Activated naive CD8-positive, alpha-beta T cell treated with anti-CD3 and anti-CD28 coated beads for 36 hours (primary cell): ENCODE data around the gene MCC. TPM values are rescaled to one million over a fixed set of nuclear protein-coding genes. Genes with fewer than 3 reads are reported as not detected.

ENCODE experiments used
- DNase-seq: peaks from one replicate; pipeline ENCODE4 v3.0.0; 2021
- H3K27ac Mint-ChIP-seq: one replicate; pipeline ENCODE4 v1.8.0; 2022; ENCODE audit warnings: mild to moderate bottlenecking, moderate library complexity, mixed read lengths
- H3K27me3 Mint-ChIP-seq: one replicate; pipeline ENCODE4 v1.8.0; 2022; ENCODE audit warnings: mild to moderate bottlenecking, mixed read lengths
- H3K36me3 Mint-ChIP-seq: one replicate; pipeline ENCODE4 v1.8.0; 2021; ENCODE audit warnings: mild to moderate bottlenecking, mixed read lengths
- H3K4me1 Mint-ChIP-seq: one replicate; pipeline ENCODE4 v1.8.0; 2021; ENCODE audit warnings: mixed read lengths
- H3K4me3 Mint-ChIP-seq: one replicate; pipeline ENCODE4 v1.8.0; 2022; ENCODE audit warnings: mild to moderate bottlenecking, moderate library complexity, mixed read lengths
- H3K9me3 Mint-ChIP-seq: one replicate; pipeline ENCODE4 v1.8.0; 2022; ENCODE audit warnings: mixed read lengths
- total RNA-seq, 2 experiments: library from RNA; stranded (reverse); gene quantifications; one replicate each; pipeline ENCODE4 v1.2.3, GENCODE V29; 2021

The MCC gene
- total RNA-seq, 2 experiments from 2014 or later, result 2.4 to 2.9 TPM

DNA sequence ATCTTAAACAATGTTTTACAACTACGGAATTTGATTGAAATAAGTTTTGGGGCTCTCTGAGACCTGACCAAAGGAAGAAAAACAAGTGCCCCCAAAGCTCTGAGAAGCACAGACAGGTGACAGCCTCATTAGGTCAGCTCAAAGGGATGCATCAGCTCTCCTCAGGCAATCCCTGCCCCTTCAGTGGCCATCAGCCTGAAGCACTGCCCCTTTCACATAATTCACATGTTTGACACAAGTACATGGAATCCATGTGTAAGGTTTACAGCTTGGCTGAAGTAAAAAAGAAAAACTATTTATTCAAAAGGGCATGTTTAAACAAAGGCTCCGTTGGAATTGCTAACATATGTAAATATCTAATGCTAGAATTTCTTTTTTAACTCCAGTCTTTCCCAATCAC is 109.7 kb downstream of the MCC start:
- Mint-ChIP-seq H3K27me3 (peaks cover 25% of the 10 kb centered on the region), H3K36me3 (no peaks in the 10 kb centered on the region), H3K4me1 (peaks cover 32% of the 10 kb centered on the region), H3K9me3 (peaks cover 3% of the 10 kb centered on the region), H3K27ac (no peak overlapping the region), H3K4me3 (no peak overlapping the region)
- no peak for DNase-seq

DNA sequence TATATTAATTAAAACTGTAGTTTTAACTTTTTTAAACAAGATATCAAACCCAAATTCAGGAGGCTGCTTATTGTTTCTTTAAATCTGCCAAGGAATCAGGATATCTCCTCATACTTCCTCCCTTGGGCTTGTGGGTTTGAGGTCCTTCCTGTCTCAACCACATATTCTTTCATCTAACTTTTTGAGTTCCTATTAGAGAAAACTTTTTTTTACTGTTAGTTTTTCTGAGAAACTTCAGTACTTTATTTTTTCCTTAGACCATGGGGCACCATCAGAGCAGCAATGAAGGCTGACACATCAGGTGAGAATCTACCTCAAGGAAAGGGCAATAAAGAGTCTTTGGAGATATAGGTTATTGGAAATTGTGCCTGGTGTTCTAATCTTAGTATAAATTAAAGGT is 110.2 kb downstream of the MCC start:
- H3K27me3 Mint-ChIP-seq, result peaks cover 20% of the 10 kb centered on the region
- H3K4me1 Mint-ChIP-seq, result peaks cover 35% of the 10 kb centered on the region
- no peak overlapping the region for H3K27ac Mint-ChIP-seq
- no peaks in the 10 kb centered on the region for H3K36me3 Mint-ChIP-seq
- H3K9me3 Mint-ChIP-seq, result peaks cover 3% of the 10 kb centered on the region
- no peak overlapping the region for H3K4me3 Mint-ChIP-seq
- DNase-seq, result no peak

DNA sequence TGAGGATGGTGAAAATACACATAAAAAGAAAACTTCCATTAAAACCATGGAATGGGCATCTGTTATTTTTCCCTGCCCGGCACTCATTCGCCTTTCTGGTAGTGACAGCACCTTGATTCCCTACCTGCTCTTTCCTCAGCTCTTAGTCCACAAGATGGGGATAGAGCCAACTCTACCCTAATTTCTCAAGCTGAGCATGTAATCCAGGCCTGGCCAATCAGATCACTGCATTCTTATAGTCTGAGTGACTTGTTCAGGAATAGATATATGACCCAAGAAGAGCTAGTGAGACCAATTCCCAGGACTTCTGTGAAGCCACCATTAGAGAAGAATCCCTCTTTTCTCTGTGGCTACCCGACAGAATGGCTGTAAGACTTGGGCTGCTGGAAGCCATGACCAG is 111.6 kb downstream of the MCC start:
- Mint-ChIP-seq H3K4me3 (no peak overlapping the region), H3K9me3 (peaks cover 3% of the 10 kb centered on the region), H3K27me3 (peaks cover 22% of the 10 kb centered on the region), H3K36me3 (no peaks in the 10 kb centered on the region), H3K27ac (no peak overlapping the region), H3K4me1 (peaks cover 35% of the 10 kb centered on the region)
- DNase-seq, result no peak

DNA sequence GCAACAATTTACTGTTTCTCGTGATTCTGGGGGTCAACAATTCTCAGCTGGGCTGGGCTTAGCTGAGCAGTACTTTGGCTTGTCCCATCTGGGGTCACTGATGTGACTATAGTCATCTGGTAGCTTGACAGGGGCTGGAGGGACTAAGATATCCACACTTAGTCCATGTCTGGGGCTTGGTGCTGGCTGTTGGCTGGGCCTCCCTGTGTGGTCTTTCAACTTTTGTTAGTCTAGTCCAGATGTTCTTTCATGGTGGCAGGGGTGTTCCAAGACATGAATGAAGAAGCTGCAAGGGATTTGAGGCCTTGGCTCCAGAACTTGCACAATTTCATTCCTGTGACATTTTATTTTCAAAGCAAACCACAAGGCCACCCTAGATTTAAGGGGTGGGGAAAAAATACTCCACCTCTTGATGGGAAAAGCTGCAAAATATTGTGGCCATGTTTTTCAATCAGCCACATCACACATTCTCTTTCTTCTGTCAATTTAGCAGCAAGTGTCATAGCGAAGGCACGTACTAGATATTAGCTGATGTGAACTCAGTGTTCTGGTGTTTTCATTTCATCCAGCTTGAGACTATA is 112.7 kb downstream of the MCC start:
- Mint-ChIP-seq H3K4me3 (no peak overlapping the region), H3K4me1 (peaks cover 28% of the 10 kb centered on the region), H3K27ac (no peak overlapping the region), H3K9me3 (peaks cover 3% of the 10 kb centered on the region), H3K36me3 (no peaks in the 10 kb centered on the region), H3K27me3 (peaks cover 16% of the 10 kb centered on the region)
- DNase-seq, result no peak

DNA sequence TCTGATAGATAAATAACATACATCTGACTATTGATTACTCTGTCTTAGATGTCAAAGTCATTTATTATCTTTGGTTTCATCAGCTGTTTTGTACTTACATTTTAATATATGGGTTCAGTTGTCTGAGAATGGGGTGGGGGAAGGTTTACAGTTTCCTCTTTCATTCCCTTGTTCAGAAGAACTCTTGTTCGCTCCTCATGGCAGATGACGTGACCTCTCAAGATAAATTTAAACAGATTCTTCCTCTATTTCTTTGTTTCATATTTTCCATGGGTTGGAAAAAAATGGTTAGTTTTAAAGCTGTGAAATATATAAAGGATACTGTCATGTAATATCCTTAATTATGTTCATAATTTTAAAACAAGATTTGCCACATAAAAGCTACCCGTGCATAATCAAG is 114.8 kb downstream of the MCC start:
- no peak for DNase-seq
- Mint-ChIP-seq H3K27ac (no peak overlapping the region), H3K4me1 (peaks cover 16% of the 10 kb centered on the region), H3K27me3 (peaks cover 13% of the 10 kb centered on the region), H3K9me3 (peaks cover 3% of the 10 kb centered on the region), H3K36me3 (no peaks in the 10 kb centered on the region), H3K4me3 (no peak overlapping the region)

DNA sequence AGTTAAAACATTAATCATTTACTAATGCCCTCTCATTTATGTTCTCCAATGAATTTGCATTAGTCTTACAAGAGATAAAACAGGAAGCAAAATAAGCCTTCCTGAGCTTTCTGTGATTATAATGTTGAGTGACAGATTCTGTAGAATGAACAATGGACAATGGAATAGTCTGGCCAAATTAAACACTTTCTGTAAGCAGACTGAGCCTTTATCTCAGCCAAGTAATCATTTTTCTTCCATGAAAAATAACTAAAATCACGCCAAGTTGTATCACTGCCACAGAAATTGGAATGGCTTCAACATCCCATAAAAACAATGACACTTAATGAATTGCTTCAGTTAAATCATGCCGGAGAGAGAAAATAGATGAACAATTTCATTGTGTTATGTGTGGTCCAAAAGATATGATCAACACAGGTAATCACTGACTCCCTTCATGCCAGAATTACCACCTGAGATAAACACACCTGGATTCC is 116.5 kb downstream of the MCC start:
- Mint-ChIP-seq H3K27me3 (peaks cover 16% of the 10 kb centered on the region), H3K36me3 (no peaks in the 10 kb centered on the region), H3K27ac (no peak overlapping the region), H3K9me3 (peaks cover 2% of the 10 kb centered on the region), H3K4me3 (no peak overlapping the region), H3K4me1 (peaks cover 4% of the 10 kb centered on the region)
- DNase-seq, result no peak

DNA sequence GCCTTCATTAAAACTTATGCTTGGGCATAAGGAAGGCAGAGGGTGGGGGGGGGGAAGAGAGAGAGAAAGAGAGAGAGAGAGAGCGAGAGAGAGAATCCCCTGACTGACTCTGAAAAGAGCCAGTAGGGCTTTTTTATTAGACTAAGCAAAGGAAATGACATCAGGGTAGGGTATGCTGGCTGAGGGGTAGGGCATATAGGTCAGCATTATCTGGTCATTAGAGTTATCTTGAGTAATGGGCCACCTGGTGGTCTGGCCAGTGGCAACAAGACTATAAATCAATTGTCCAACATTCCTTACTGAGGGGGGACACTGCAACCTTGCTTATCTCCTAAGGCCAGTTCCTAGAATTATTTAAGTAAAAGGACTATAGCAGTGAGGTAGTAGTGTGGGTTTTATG is 120.7 kb downstream of the MCC start:
- Mint-ChIP-seq H3K4me1 (no peaks in the 10 kb centered on the region), H3K36me3 (peaks cover 14% of the 10 kb centered on the region)

DNA sequence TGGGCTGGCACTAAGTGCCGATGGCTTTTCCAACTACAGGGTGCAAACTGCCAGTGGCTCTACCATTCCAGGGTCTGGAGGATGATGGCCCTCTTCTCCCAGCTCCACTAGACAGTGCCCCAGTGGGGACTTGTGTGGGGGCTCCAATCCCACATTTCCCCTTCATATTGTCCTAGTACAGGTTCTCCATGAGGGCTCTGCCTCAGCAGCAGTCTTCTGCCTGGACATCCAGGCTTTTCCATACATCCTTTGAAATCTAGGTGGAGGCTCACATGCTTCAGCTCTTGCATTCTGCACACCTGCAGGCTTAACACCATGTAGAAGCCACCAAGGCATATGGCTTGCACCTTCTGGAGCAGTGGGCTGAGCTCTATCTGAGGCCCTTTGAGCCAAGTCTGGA is 123.8 kb downstream of the MCC start:
- Mint-ChIP-seq H3K36me3 (peaks cover 14% of the 10 kb centered on the region), H3K27ac (no peak overlapping the region), H3K4me1 (no peaks in the 10 kb centered on the region), H3K9me3 (peaks cover 19% of the 10 kb centered on the region), H3K27me3 (peaks cover 11% of the 10 kb centered on the region), H3K4me3 (no peak overlapping the region)
- no peak for DNase-seq

More for the DNA sequence above, 120.7 kb downstream of the MCC start:
- Mint-ChIP-seq H3K27ac (no peak overlapping the region), H3K27me3 (peaks cover 12% of the 10 kb centered on the region), H3K4me3 (no peak overlapping the region), H3K9me3 (peaks cover 19% of the 10 kb centered on the region)
- no peak for DNase-seq

DNA sequence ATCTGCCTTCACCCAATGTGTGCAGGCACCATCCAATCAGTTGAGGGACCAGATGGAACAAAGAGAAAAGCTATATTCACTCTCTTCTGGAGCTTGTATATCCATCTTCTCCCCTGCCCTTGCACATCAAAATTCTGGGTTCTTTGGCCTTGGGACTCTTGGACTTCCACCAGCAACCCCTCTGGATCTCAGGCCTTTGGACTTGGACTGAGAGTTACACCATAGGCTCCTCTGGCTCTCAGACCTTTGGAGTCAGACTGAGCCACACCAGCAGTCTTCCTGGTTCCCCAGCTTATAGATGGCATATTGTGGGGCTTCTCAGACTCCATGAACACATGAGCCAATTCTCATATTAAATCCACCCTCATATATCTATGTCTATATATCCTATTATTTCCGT is 126.6 kb downstream of the MCC start:
- no peak for DNase-seq
- H3K27ac Mint-ChIP-seq, result no peak overlapping the region
- H3K4me3 Mint-ChIP-seq, result no peak overlapping the region
- H3K36me3 Mint-ChIP-seq, result peaks cover 14% of the 10 kb centered on the region
- no peaks in the 10 kb centered on the region for H3K4me1 Mint-ChIP-seq
- peaks cover 4% of the 10 kb centered on the region for H3K27me3 Mint-ChIP-seq
- peaks cover 19% of the 10 kb centered on the region for H3K9me3 Mint-ChIP-seq

DNA sequence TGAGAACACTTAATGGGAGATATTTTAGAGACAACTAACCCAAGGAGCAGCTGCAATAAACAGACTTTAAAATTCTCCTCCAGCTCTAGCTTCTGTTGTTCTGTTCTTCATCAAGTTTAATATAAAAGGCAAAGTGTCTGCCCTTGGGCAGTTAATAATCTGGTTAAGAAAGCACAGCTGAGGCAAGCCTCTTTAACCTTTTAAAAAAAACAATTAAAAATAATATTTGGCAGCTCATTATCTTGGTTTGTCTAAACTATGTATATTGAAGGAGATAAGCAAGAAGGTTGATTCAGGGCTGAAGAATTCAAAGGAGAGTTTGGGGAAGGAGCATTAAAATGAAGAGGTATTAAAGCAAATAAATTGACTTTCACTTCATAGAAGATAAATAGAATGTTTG is 128.8 kb downstream of the MCC start:
- Mint-ChIP-seq H3K4me3 (no peak overlapping the region), H3K36me3 (peaks cover 8% of the 10 kb centered on the region)

DNA sequence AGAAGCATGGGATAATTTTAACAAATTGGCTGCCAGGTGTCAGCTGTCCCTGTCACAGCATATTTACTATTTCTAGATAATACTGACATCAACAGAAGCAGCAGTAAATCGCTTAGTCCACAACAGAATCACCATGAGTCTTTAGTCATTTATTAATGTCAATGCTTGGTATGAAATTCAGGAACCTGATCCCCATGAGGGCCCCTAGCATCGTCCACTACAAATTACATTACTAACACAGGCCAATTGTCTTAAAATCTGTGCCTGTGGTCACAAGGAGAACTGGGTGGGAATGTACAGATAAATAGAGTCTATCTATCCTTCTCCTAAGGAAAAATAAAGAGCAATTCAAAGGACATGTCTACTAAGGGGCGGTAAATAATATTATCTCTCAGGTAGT is 129.6 kb downstream of the MCC start:
- no peak for DNase-seq
- Mint-ChIP-seq H3K9me3 (peaks cover 5% of the 10 kb centered on the region), H3K27me3 (peaks cover 4% of the 10 kb centered on the region), H3K27ac (no peak overlapping the region), H3K4me3 (no peak overlapping the region), H3K36me3 (peaks cover 3% of the 10 kb centered on the region), H3K4me1 (no peaks in the 10 kb centered on the region)

More for the DNA sequence above, 128.8 kb downstream of the MCC start:
- Mint-ChIP-seq H3K27ac (no peak overlapping the region), H3K4me1 (no peaks in the 10 kb centered on the region), H3K9me3 (peaks cover 10% of the 10 kb centered on the region), H3K27me3 (peaks cover 4% of the 10 kb centered on the region)
- no peak for DNase-seq

DNA sequence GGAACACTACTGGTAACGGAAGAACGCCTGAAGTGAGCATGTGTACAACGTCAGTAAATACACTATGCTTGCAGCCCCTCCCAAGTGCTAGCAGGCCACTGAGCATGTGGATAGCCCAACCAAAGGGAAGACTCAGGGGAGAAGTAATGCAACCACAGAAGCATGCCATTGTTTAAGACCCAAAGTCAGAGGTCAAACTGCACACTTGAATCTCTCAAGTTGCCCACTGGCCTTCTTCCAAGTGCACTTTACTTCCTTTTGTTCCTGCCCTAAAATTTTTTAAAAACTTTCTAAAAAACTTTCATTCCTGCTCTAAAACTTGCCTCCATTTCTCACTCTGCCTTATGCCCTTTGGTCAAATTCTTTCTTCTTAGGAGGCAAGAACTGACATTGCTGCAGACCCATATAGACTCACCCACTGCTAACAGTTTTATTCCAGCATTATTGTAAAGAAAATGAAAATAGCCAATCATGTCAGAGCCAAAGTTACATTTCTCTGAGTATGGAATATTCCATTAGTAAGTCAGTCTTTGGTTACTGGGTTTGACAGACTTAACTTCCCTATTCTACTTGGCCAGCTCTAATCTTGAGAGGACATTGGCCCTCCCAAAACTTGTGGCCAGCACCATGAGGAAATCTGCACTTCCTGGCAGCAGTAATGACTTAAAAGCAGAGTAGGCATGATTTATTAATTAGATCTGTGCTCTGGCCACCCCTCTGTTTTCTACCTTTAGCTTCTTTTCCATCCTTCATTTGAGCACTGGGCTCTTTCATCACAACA is 130.4 kb downstream of the MCC start:
- no peaks in the 10 kb centered on the region for H3K4me1 Mint-ChIP-seq
- H3K36me3 Mint-ChIP-seq, result no peaks in the 10 kb centered on the region
- peaks cover 4% of the 10 kb centered on the region for H3K27me3 Mint-ChIP-seq
- H3K9me3 Mint-ChIP-seq, result no peaks in the 10 kb centered on the region
- no peak overlapping the region for H3K27ac Mint-ChIP-seq
- H3K4me3 Mint-ChIP-seq, result no peak overlapping the region
- DNase-seq, result no peak

DNA sequence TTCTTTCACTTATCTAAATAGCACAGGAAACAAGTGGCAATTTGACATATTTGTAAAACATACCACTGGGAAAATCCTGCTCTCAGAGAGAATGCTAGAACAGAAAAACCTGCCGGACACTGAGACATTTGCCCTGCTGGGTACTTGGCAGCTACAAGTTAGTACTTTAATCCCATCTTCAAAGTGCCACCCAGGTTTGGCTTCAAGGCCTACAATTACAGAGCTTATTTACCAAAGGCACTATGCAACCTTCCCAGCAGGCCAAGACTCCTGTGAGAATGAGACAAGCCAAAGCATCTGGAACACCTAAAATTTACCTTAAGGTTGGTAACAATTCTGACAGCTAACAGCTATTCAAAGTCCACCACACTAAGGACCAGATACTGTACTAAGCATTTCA is 131.8 kb downstream of the MCC start:
- DNase-seq, result no peak
- H3K27ac Mint-ChIP-seq, result no peak overlapping the region
- H3K4me1 Mint-ChIP-seq, result no peaks in the 10 kb centered on the region
- H3K36me3 Mint-ChIP-seq, result no peaks in the 10 kb centered on the region
- H3K27me3 Mint-ChIP-seq, result peaks cover 4% of the 10 kb centered on the region
- H3K4me3 Mint-ChIP-seq, result no peak overlapping the region
- H3K9me3 Mint-ChIP-seq, result no peaks in the 10 kb centered on the region

DNA sequence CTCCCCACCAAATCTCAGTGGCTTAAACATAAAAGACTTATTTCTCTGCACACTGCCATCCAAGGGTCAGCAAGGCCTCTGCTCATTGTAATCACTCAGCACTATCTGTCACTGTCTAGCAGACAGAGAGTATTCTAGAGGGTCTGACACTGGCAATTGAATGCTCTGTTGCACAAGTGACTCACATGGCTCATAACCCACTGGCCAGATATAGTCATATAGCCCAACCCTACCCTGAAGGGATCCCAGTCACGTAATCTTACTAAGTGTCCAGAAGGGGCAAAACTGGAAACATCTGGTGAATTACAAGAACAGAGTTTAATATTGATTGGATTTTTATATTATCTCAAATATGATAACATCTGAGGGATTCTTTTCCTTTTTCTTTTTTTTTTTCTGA is 134.2 kb downstream of the MCC start:
- no peak overlapping the region for H3K4me3 Mint-ChIP-seq
- no peaks in the 10 kb centered on the region for H3K9me3 Mint-ChIP-seq
- H3K4me1 Mint-ChIP-seq, result no peaks in the 10 kb centered on the region
- no peak overlapping the region for H3K27ac Mint-ChIP-seq
- H3K36me3 Mint-ChIP-seq, result no peaks in the 10 kb centered on the region
- no peak for DNase-seq
- H3K27me3 Mint-ChIP-seq, result peaks cover 2% of the 10 kb centered on the region

DNA sequence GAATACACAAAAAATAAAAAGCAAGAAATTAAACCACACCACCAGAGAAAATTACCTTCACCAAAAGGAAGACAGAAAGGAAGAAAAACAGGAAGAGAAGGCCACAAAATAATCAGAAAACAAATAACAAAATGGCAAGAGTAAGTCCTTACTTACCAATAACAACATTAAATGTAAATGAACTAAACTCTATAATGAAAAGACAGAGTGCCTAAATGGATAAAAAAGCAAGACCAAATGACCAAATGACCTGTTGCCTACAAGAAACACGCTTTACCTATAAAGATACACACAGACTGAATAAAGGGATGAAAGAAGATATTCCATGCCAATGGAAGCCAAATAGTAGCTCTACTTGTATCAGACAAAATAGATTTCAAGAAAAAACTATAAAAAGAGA is 140.7 kb downstream of the MCC start:
- Mint-ChIP-seq H3K27me3 (peaks cover 15% of the 10 kb centered on the region), H3K9me3 (no peaks in the 10 kb centered on the region), H3K4me1 (no peaks in the 10 kb centered on the region), H3K4me3 (no peak overlapping the region), H3K27ac (no peak overlapping the region), H3K36me3 (no peaks in the 10 kb centered on the region)
- no peak for DNase-seq
